ENCODE data around the gene DDC. TPM values are rescaled to one million over a fixed set of nuclear protein-coding genes. Genes with fewer than 3 reads are reported as not detected.
"Not testable (repeated sequence)": the region's sequence is repeated elsewhere in the genome, so short reads cannot be mapped to it uniquely, and the experiment has no call there.

DDC gene
- polyA plus RNA-seq, 2 donors = 0.18 to 0.37 TPM

DNA sequence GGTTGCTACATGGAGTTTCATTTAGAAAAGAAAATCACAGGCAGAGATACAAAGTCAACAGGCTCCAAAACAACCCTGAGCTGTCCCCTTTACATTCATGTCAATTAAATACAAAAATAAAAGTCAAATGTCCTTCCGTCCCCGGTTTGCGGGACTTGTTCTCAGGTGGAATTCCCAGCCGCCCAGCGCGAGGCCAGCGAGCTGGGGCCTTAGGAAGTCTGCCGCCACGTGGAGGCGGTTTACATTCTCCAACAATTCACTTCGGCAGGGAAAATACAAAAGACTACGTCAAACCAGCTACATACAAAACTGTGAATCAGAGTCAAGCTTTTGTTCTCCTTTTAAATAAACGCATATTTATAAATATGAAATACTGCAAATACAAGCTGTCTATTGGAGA, 25.3 kb upstream of the DDC start:
- peaks cover 0 to 5% of the 10 kb centered on the region in 2 donors for H3K9me3 ChIP-seq (ENCODE audit: control insufficient read depth in 2 of 2, insufficient read depth in 1 of 2, low read depth in 1 of 2, low read length in 1 of 2)
- H3K4me1 ChIP-seq (ENCODE audit: control insufficient read depth in 2 of 2, insufficient read depth in 2 of 2, low read length in 1 of 2) = peaks cover 0 to 2% of the 10 kb centered on the region in 2 donors
- H3K36me3 ChIP-seq (ENCODE audit: control insufficient read depth in 2 of 2, insufficient read depth in 2 of 2, low read length in 1 of 2) = peaks cover 5 to 7% of the 10 kb centered on the region in 2 donors
- WGBS, 2 donors = 93 to 95% methylated on average over 13 of the region's 13 CpGs
- no peaks in the 10 kb centered on the region for H3K27me3 ChIP-seq (ENCODE audit: control insufficient read depth in 1 of 2, insufficient read depth in 2 of 2, low read length in 2 of 2)
- H3K4me3 ChIP-seq (ENCODE audit: low read depth in 1 of 2, low read length in 2 of 2) = no peak overlapping the region
- no peak overlapping the region for H3K27ac ChIP-seq (ENCODE audit: low read depth in 2 of 2, low read length in 1 of 2)

DNA sequence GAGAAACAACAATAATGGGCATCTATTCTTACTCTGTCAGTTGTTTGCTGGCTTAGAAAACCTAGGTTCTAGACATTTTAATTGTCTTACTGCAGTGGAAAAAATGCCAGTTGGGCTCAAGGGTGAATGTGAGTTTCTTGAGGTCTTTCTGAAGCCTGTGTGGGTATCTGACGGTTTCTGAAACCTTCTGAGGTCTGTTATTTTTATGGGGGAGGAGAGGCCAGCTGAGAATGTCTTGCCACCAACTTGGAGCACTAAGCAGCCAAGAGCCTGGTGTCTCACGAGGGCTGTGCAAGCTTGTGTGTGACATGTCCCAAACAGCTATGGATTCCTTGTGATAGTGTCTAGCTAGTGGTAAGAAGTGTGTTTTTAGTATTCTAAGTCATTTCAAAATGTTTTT, 24.2 kb upstream of the DDC start:
- H3K4me1 ChIP-seq (ENCODE audit: control insufficient read depth in 2 of 2, insufficient read depth in 2 of 2, low read length in 1 of 2) = peaks cover 1 to 2% of the 10 kb centered on the region in 2 donors

DNA sequence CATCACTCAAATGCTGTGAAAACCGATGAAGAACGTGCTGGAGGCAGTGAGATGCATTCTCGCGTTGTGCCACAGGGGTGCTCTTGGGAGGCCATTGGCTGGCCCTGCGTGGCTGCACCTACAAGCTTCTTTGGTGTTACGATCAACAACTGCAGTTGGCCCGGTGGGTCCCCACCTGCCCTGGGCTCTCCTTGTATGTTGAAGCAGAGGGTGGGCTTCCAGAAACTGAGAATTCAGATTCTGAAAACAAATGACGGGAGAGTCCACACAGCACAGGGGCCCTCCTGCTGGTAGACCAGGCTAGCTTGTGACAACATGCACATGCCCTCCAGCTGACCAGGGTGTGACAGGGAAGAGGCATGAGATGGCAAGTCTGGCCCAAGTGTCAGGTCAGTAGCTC, 23.7 kb upstream of the DDC start:
- H3K27ac ChIP-seq (ENCODE audit: low read depth in 2 of 2, low read length in 1 of 2) = no peak overlapping the region
- WGBS, 2 donors = 80 to 83% methylated on average over 8 of the region's 8 CpGs
- H3K27me3 ChIP-seq (ENCODE audit: control insufficient read depth in 1 of 2, insufficient read depth in 2 of 2, low read length in 2 of 2) = no peaks in the 10 kb centered on the region
- peaks cover 2 to 3% of the 10 kb centered on the region in 2 donors for H3K4me1 ChIP-seq (ENCODE audit: control insufficient read depth in 2 of 2, insufficient read depth in 2 of 2, low read length in 1 of 2)
- H3K36me3 ChIP-seq (ENCODE audit: control insufficient read depth in 2 of 2, insufficient read depth in 2 of 2, low read length in 1 of 2) = peaks cover 5 to 7% of the 10 kb centered on the region in 2 donors
- peaks cover 5 to 7% of the 10 kb centered on the region in 2 donors for H3K9me3 ChIP-seq (ENCODE audit: control insufficient read depth in 2 of 2, insufficient read depth in 1 of 2, low read depth in 1 of 2, low read length in 1 of 2)
- H3K4me3 ChIP-seq (ENCODE audit: low read depth in 1 of 2, low read length in 2 of 2) = no peak overlapping the region

More for the DNA sequence above, 24.2 kb upstream of the DDC start:
- peaks cover 2 to 5% of the 10 kb centered on the region in 2 donors for H3K9me3 ChIP-seq (ENCODE audit: control insufficient read depth in 2 of 2, insufficient read depth in 1 of 2, low read depth in 1 of 2, low read length in 1 of 2)
- H3K36me3 ChIP-seq (ENCODE audit: control insufficient read depth in 2 of 2, insufficient read depth in 2 of 2, low read length in 1 of 2) = peaks cover 5 to 7% of the 10 kb centered on the region in 2 donors
- no peak overlapping the region for H3K4me3 ChIP-seq (ENCODE audit: low read depth in 1 of 2, low read length in 2 of 2)
- H3K27me3 ChIP-seq (ENCODE audit: control insufficient read depth in 1 of 2, insufficient read depth in 2 of 2, low read length in 2 of 2) = no peaks in the 10 kb centered on the region
- 73 to 80% methylated on average over 2 of the region's 2 CpGs for WGBS, 2 donors
- no peak overlapping the region for H3K27ac ChIP-seq (ENCODE audit: low read depth in 2 of 2, low read length in 1 of 2)

DNA sequence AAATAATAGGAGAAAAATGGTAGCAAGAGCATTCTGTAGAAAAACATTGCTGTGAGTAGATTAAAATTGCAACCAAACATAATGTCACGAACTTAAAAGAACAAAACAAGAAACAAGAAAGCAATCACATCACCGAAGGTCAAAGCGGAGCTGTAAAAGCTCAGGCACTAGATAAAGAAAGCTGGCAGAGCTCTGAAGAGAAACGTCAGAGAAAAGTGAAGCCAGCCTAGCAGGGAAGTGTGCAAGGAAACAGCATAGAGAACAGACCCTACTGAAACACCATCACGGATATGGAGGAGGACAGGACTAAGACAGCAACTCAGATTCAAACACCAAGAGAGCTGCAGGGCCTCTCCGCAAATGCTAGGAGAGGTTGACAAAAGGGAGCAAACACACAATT, 22.5 kb upstream of the DDC start:
- Histone ChIP-seq H3K9me3 (ENCODE audit: control insufficient read depth in 2 of 2, insufficient read depth in 1 of 2, low read depth in 1 of 2, low read length in 1 of 2) (peaks cover 5 to 7% of the 10 kb centered on the region in 2 donors), H3K36me3 (ENCODE audit: control insufficient read depth in 2 of 2, insufficient read depth in 2 of 2, low read length in 1 of 2) (peaks cover 2 to 3% of the 10 kb centered on the region in 2 donors), H3K4me1 (ENCODE audit: control insufficient read depth in 2 of 2, insufficient read depth in 2 of 2, low read length in 1 of 2) (peaks cover 2 to 3% of the 10 kb centered on the region in 2 donors), H3K4me3 (ENCODE audit: low read depth in 1 of 2, low read length in 2 of 2) (no peak overlapping the region), H3K27ac (ENCODE audit: low read depth in 2 of 2, low read length in 1 of 2) (no peak overlapping the region), H3K27me3 (ENCODE audit: control insufficient read depth in 1 of 2, insufficient read depth in 2 of 2, low read length in 2 of 2) (no peaks in the 10 kb centered on the region)
- 78 to 86% methylated on average over 6 of the region's 6 CpGs for WGBS, 2 donors

DNA sequence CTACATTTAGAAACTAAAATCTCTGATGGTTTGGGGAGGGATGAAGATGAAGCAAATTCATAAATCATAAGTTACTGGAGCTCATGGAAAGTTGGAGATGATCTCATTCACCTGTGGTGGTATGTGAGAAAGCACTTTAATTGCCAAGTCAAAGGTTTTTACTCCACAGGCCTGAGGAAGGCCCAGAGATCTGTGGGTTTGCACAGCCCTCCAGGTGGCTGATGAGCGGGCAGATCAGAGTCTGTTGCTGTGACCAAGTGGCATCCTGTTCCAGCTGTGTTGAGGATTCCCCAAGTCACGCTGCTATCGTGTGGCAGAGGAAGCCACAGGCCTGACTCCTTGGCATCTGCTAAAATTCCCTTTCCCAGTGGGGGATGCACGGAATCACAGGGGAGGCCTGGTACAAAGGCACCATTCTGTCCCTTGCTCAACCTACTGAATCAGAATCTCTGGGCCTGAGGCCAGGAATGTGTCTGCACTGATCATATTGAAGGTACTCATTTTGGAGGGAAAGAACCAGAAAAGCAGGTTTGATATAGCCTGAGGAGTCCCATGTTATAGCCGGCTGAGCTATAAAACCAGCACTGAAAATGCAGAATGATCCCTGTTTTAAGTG, 19.7 kb upstream of the DDC start:
- 63 to 68% methylated on average over 5 of the region's 5 CpGs for WGBS, 2 donors
- H3K27me3 ChIP-seq (ENCODE audit: control insufficient read depth in 1 of 2, insufficient read depth in 2 of 2, low read length in 2 of 2) = no peaks in the 10 kb centered on the region

DNA sequence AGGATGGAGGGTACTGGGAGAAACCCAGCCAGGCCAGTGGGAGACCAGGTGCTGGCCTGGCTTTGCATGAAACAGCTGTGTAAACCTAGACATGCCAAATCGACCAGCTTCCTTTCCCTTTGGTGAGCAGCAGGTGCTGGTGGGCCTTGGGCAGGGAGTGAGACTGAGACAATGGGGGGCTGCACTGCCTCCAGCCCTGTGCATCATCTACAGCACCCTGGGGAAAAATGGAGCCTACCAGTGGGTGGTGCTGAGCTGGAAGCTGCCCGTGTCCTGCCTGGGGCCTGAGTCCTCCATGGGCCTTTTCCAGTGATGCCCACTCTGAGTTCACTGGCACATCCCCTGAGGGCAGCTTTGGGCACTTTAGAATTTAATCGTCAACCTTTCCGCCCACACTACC, 19.2 kb upstream of the DDC start:
- 78 to 82% methylated on average over 4 of the region's 4 CpGs for WGBS, 2 donors
- Histone ChIP-seq H3K9me3 (ENCODE audit: control insufficient read depth in 2 of 2, insufficient read depth in 1 of 2, low read depth in 1 of 2, low read length in 1 of 2) (peaks cover 2 to 7% of the 10 kb centered on the region in 2 donors), H3K4me1 (ENCODE audit: control insufficient read depth in 2 of 2, insufficient read depth in 2 of 2, low read length in 1 of 2) (peaks cover 0 to 3% of the 10 kb centered on the region in 2 donors)

More for the DNA sequence above, 19.7 kb upstream of the DDC start:
- Histone ChIP-seq H3K4me3 (ENCODE audit: low read depth in 1 of 2, low read length in 2 of 2) (no peak overlapping the region), H3K9me3 (ENCODE audit: control insufficient read depth in 2 of 2, insufficient read depth in 1 of 2, low read depth in 1 of 2, low read length in 1 of 2) (peaks cover 2 to 7% of the 10 kb centered on the region in 2 donors), H3K27ac (ENCODE audit: low read depth in 2 of 2, low read length in 1 of 2) (no peak overlapping the region), H3K36me3 (ENCODE audit: control insufficient read depth in 2 of 2, insufficient read depth in 2 of 2, low read length in 1 of 2) (no peaks in the 10 kb centered on the region), H3K4me1 (ENCODE audit: control insufficient read depth in 2 of 2, insufficient read depth in 2 of 2, low read length in 1 of 2) (peaks cover 0 to 3% of the 10 kb centered on the region in 2 donors)

DNA sequence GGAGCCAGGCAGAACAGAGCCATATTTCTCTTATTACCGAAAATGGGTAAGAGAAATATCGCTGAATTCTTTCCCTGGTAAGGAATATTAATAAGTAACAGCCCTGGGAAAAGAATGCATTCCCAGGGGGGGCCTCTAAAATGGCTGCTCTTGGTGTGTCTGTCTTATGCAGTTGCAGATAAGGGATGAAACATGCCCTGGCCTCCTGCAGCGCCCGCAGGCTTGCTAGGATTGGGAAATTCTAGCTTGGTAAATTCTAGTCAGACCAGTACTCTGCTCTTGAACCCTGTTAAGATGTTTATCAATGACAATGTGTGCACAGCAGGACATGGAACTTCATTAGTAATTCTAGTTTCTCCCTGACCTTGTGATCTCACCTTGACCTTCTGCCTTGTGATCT, 18.1 kb upstream of the DDC start:
- not testable (repeated sequence) for H3K36me3 ChIP-seq (ENCODE audit: control insufficient read depth in 2 of 2, insufficient read depth in 2 of 2, low read length in 1 of 2); H3K9me3 ChIP-seq (ENCODE audit: control insufficient read depth in 2 of 2, insufficient read depth in 1 of 2, low read depth in 1 of 2, low read length in 1 of 2); H3K27me3 ChIP-seq (ENCODE audit: control insufficient read depth in 1 of 2, insufficient read depth in 2 of 2, low read length in 2 of 2); H3K27ac ChIP-seq (ENCODE audit: low read depth in 2 of 2, low read length in 1 of 2); H3K4me3 ChIP-seq (ENCODE audit: low read depth in 1 of 2, low read length in 2 of 2); H3K4me1 ChIP-seq (ENCODE audit: control insufficient read depth in 2 of 2, insufficient read depth in 2 of 2, low read length in 1 of 2)
- 96 to 97% methylated on average over 4 of the region's 4 CpGs for WGBS, 2 donors

More for the DNA sequence above, 19.2 kb upstream of the DDC start:
- Histone ChIP-seq H3K27me3 (ENCODE audit: control insufficient read depth in 1 of 2, insufficient read depth in 2 of 2, low read length in 2 of 2) (no peaks in the 10 kb centered on the region), H3K27ac (ENCODE audit: low read depth in 2 of 2, low read length in 1 of 2) (no peak overlapping the region), H3K4me3 (ENCODE audit: low read depth in 1 of 2, low read length in 2 of 2) (no peak overlapping the region), H3K36me3 (ENCODE audit: control insufficient read depth in 2 of 2, insufficient read depth in 2 of 2, low read length in 1 of 2) (no peaks in the 10 kb centered on the region)

DNA sequence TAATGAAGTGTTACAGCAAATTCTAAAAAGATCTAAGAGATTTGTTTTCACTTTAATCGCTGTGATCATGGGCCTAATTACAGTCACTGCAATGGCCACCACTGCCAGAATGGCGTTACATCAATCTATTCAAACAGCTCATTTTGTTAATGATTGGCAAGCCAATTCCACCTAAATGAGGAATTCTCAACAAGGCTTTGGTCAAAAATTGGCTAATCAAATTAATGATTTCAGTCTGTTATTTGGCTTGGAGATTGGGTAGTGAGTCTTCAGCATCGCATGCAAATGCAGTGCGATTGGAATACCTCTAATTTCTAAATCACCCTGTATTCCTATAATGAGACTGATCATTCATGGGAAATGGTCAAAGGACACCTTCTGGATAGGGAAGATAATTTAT, 17.1 kb upstream of the DDC start:
- H3K27me3 ChIP-seq (ENCODE audit: control insufficient read depth in 1 of 2, insufficient read depth in 2 of 2, low read length in 2 of 2); H3K9me3 ChIP-seq (ENCODE audit: control insufficient read depth in 2 of 2, insufficient read depth in 1 of 2, low read depth in 1 of 2, low read length in 1 of 2); H3K4me3 ChIP-seq (ENCODE audit: low read depth in 1 of 2, low read length in 2 of 2); H3K27ac ChIP-seq (ENCODE audit: low read depth in 2 of 2, low read length in 1 of 2); H3K36me3 ChIP-seq (ENCODE audit: control insufficient read depth in 2 of 2, insufficient read depth in 2 of 2, low read length in 1 of 2); H3K4me1 ChIP-seq (ENCODE audit: control insufficient read depth in 2 of 2, insufficient read depth in 2 of 2, low read length in 1 of 2): not testable (repeated sequence)
- 94 to 96% methylated on average over 4 of the region's 4 CpGs for WGBS, 2 donors

DNA sequence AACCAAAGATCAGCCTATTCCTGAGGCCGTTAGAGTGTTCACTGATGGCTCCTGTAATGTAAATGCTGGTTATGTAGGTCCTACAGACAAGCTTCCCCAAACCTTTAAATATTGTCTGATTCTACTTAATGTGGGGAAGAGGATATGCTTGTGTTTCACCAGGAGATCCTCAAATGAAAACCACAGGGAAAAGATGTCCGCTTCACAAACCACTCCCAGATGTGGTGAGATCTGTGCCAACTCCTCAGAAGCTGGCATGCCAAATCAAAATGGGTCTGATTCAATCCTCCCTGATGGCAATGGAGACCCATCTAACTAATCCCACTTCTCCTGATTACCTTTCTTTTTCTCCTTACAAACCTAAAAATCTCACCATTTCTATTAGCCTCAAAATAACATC, 15.5 kb upstream of the DDC start:
- H3K9me3 ChIP-seq (ENCODE audit: control insufficient read depth in 2 of 2, insufficient read depth in 1 of 2, low read depth in 1 of 2, low read length in 1 of 2); H3K27ac ChIP-seq (ENCODE audit: low read depth in 2 of 2, low read length in 1 of 2); H3K4me3 ChIP-seq (ENCODE audit: low read depth in 1 of 2, low read length in 2 of 2); H3K4me1 ChIP-seq (ENCODE audit: control insufficient read depth in 2 of 2, insufficient read depth in 2 of 2, low read length in 1 of 2); H3K36me3 ChIP-seq (ENCODE audit: control insufficient read depth in 2 of 2, insufficient read depth in 2 of 2, low read length in 1 of 2); H3K27me3 ChIP-seq (ENCODE audit: control insufficient read depth in 1 of 2, insufficient read depth in 2 of 2, low read length in 2 of 2): not testable (repeated sequence)
- WGBS, 2 donors = 83 to 91% methylated on average over 2 of the region's 2 CpGs

DNA sequence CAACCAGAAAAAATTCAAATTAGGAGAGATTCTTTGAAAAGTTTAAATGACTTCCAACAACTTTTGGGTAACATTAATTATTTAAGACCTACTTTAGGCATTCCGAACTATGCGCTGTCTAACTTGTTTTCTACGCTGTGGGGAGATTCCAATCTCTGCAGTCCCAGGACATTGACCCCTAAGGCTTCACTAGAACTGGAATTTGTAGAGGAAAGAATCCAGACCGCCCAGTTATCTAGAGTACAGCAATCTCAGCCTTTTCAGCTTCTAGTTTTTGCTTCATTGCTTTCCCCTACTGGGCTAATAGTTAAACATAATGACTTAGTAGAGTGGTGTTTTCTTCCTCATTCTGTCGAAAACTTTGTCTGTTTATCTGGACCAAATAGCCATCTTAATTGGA, 14.9 kb upstream of the DDC start:
- Histone ChIP-seq H3K9me3 (ENCODE audit: control insufficient read depth in 2 of 2, insufficient read depth in 1 of 2, low read depth in 1 of 2, low read length in 1 of 2) (peaks cover 0 to 7% of the 10 kb centered on the region in 2 donors), H3K27ac (ENCODE audit: low read depth in 2 of 2, low read length in 1 of 2) (no peak overlapping the region), H3K36me3 (ENCODE audit: control insufficient read depth in 2 of 2, insufficient read depth in 2 of 2, low read length in 1 of 2) (no peaks in the 10 kb centered on the region), H3K27me3 (ENCODE audit: control insufficient read depth in 1 of 2, insufficient read depth in 2 of 2, low read length in 2 of 2) (no peaks in the 10 kb centered on the region), H3K4me3 (ENCODE audit: low read depth in 1 of 2, low read length in 2 of 2) (no peak overlapping the region), H3K4me1 (ENCODE audit: control insufficient read depth in 2 of 2, insufficient read depth in 2 of 2, low read length in 1 of 2) (peaks cover 0 to 3% of the 10 kb centered on the region in 2 donors)
- 91 to 93% methylated on average over 5 of the region's 5 CpGs for WGBS, 2 donors
